ENCODE results near the gene CYRIA.

DNA sequence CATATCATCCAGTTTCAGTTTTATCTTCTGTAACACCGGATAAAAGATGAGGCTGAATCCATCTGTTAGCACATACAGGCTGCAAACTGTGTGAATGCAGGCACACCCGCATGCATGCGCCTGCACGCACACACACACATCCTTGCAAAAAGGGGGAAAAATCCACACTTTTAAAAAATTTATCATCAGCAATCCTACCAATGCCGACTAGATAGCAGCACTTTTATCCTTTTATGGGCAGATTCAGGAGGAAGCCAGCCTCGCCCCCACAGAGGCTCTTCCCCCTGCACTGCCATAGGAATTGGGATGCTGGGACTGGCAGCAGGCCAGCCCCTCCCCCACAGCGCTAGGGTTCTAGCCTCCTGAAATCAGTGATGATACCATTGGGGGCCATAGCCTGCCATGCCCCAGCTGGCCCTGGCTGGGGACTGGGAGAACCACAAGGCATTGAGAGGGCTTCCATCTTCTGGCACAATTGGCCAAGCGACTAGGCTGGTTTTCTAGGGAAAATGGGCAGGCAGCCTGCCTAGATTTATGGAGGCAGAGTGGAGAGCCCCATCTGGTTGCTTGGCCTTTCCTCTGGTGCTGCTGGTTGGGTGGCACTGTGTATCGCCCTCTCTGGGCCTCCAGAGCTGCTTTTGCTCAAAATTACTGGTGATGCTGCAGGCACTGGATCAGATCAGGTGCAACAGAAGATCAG lies 25.5 kb downstream of the CYRIA start:
- TF ChIP-seq, protein P1, sequence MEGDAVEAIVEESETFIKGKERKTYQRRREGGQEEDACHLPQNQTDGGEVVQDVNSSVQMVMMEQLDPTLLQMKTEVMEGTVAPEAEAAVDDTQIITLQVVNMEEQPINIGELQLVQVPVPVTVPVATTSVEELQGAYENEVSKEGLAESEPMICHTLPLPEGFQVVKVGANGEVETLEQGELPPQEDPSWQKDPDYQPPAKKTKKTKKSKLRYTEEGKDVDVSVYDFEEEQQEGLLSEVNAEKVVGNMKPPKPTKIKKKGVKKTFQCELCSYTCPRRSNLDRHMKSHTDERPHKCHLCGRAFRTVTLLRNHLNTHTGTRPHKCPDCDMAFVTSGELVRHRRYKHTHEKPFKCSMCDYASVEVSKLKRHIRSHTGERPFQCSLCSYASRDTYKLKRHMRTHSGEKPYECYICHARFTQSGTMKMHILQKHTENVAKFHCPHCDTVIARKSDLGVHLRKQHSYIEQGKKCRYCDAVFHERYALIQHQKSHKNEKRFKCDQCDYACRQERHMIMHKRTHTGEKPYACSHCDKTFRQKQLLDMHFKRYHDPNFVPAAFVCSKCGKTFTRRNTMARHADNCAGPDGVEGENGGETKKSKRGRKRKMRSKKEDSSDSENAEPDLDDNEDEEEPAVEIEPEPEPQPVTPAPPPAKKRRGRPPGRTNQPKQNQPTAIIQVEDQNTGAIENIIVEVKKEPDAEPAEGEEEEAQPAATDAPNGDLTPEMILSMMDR (conservative IDR thresholded peaks at IDR 0.05) = no peak
- TF ChIP-seq EZH2 (IDR thresholded peaks at IDR 0.05; ENCODE audit: low read depth) = no peak
